SK-N-SH (cell line): ENCODE data around the gene HS1BP3. TPM values are rescaled to one million over a fixed set of nuclear protein-coding genes. Genes with fewer than 3 reads are reported as not detected.

Experiments used
- CTCF ChIA-PET: fragments of 300-600, 350-600 bp; formaldehyde crosslinking; extraction: SDS; loops from one replicate; lab custom pipeline; 2021; lab: Yijun Ruan, JAX
- POLR2A ChIA-PET: fragments of 350-600 bp; sonication (Branson Sonifier 250); formaldehyde crosslinking; extraction: SDS; loops from one replicate; lab custom pipeline; 2020; ENCODE audit warnings: antibody characterized with exemption, inconsistent platforms; lab: Yijun Ruan, JAX
- DNase-seq: peaks from one replicate; pipeline ENCODE4 v3.0.0; 2012
- H2AFZ ChIP-seq: fragments of 200-600 bp; sonication (generic); 2 replicates; pipeline ENCODE4 v1.8.1; 2016; ENCODE audit warnings: antibody characterized with exemption, mild to moderate bottlenecking, low read depth
- H3F3A ChIP-seq: fragments of 200-600 bp; sonication (generic); replicated peaks from 2 replicates; pipeline ENCODE3; 2016; ENCODE audit warnings: antibody characterized with exemption, mild to moderate bottlenecking; ENCODE audit not compliant: insufficient read depth
- H3K27ac ChIP-seq, 2 experiments: fragments of 200-500 bp in 1 of 2; fragments of 200-600 bp in 1 of 2; sonication (Bioruptor generic) in 1 of 2; sonication (generic), shearing (Covaris generic) in 1 of 2; 2 replicates each; pipeline versions ENCODE4 v1.5.1 to v1.6.1; 2014 to 2016; ENCODE audit warnings: low read depth in 2 of 2, inconsistent platforms in 1 of 2, low read length in 1 of 2, mild to moderate bottlenecking in 1 of 2, mixed read lengths in 1 of 2
- H3K27me3 ChIP-seq: fragments of 200-600 bp; sonication (generic), shearing (Covaris generic); 2 replicates; pipeline ENCODE4 v1.6.1; 2016; ENCODE audit warnings: mixed run types; ENCODE audit not compliant: insufficient read depth
- H3K36me3 ChIP-seq, 2 experiments: fragments of 200-500 bp in 1 of 2; fragments of 200-600 bp in 1 of 2; sonication (Bioruptor generic) in 1 of 2; sonication (generic) in 1 of 2; replicated peaks in 1 of 2; 2 replicates each; pipeline versions ENCODE3 to v1.5.1; 2014 to 2016; ENCODE audit warnings: low read length in 1 of 2, mild to moderate bottlenecking in 1 of 2; ENCODE audit not compliant: insufficient read depth in 2 of 2, control insufficient read depth in 1 of 2
- H3K4me1 ChIP-seq, 2 experiments: fragments of 200-500 bp in 1 of 2; fragments of 200-600 bp in 1 of 2; sonication (Bioruptor generic) in 1 of 2; sonication (generic), shearing (Covaris generic) in 1 of 2; 2 replicates each; pipeline versions ENCODE4 v1.5.1 to v1.6.1; 2014 to 2016; ENCODE audit warnings: low read depth in 1 of 2, low read length in 1 of 2, mixed run types in 1 of 2; ENCODE audit not compliant: insufficient read depth in 2 of 2, control insufficient read depth in 1 of 2
- H3K4me2 ChIP-seq: fragments of 200-600 bp; sonication (generic), shearing (Covaris generic); 2 replicates; pipeline ENCODE4 v1.6.1; 2017; ENCODE audit warnings: mixed run types
- H3K4me3 ChIP-seq, 2 experiments: fragments of 200-500 bp in 1 of 2; fragments of 200-600 bp in 1 of 2; sonication (Bioruptor generic) in 1 of 2; sonication (generic), shearing (Covaris generic) in 1 of 2; 2 replicates each; pipeline versions ENCODE4 v1.5.1 to v1.8.1; 2014 to 2016; ENCODE audit warnings: low read depth in 2 of 2, inconsistent platforms in 1 of 2, low read length in 1 of 2, mild to moderate bottlenecking in 1 of 2, mixed read lengths in 1 of 2, moderate library complexity in 1 of 2
- H3K79me2 ChIP-seq: fragments of 200-600 bp; sonication (generic); 2 replicates; pipeline ENCODE4 v1.8.1; 2017; ENCODE audit warnings: mild to moderate bottlenecking; ENCODE audit not compliant: insufficient read depth
- H3K9ac ChIP-seq: fragments of 200-600 bp; sonication (generic); 2 replicates; pipeline ENCODE4 v1.6.1; 2017; ENCODE audit warnings: mixed run types
- H3K9me2 ChIP-seq: fragments of 200-600 bp; sonication (generic); 2 replicates; pipeline ENCODE4 v1.6.1; 2017; ENCODE audit warnings: mixed run types
- H3K9me3 ChIP-seq: fragments of 200-600 bp; sonication (generic); 2 replicates; pipeline ENCODE4 v1.6.1; 2017; ENCODE audit warnings: mixed run types, mild to moderate bottlenecking, moderate library complexity
- H4K20me1 ChIP-seq: fragments of 200-600 bp; sonication (generic); 2 replicates; pipeline ENCODE4 v1.6.1; 2017; ENCODE audit warnings: mild to moderate bottlenecking, mixed run types; ENCODE audit not compliant: insufficient read depth
- CHD2 ChIP-seq: fragments of 150-350 bp; IDR thresholded peaks from 2 replicates; pipeline ENCODE4 v1.6.1; 2018; ENCODE audit warnings: low read length; ENCODE audit not compliant: partially characterized antibody
- ELF1 ChIP-seq: IDR thresholded peaks from 2 replicates; pipeline ENCODE4 v1.4.0; 2012
- EP300 ChIP-seq, 2 experiments: IDR thresholded peaks; 2 replicates each; pipeline versions ENCODE4 v1.4.0 to v1.6.1; 2012; ENCODE audit warnings: borderline replicate concordance in 1 of 2, low read depth in 1 of 2, low read length in 1 of 2
- JUND ChIP-seq: IDR thresholded peaks from 2 replicates; pipeline ENCODE4 v1.4.0; 2012
- MEF2A ChIP-seq: IDR thresholded peaks from 2 replicates; pipeline ENCODE4 v1.4.0; 2012; ENCODE audit warnings: low read depth, borderline replicate concordance
- RAD21 ChIP-seq: IDR thresholded peaks from 2 replicates; pipeline ENCODE4 v1.6.1; 2012; ENCODE audit warnings: mild to moderate bottlenecking, low read length
- SMC3 ChIP-seq: IDR thresholded peaks from 2 replicates; pipeline ENCODE4 v1.6.1; 2012; ENCODE audit warnings: low read depth, low read length, improper control_type of control experiment
- TAF1 ChIP-seq: IDR thresholded peaks from 2 replicates; pipeline ENCODE4 v1.6.1; 2012; ENCODE audit warnings: low read depth, mild to moderate bottlenecking, low read length, moderate library complexity, borderline replicate concordance
- TCF12 ChIP-seq: IDR thresholded peaks from 2 replicates; pipeline ENCODE4 v1.4.0; 2012
- YY1 ChIP-seq: IDR thresholded peaks from 2 replicates; pipeline ENCODE4 v1.4.0; 2012; ENCODE audit warnings: low read depth, mild to moderate bottlenecking
- WGBS: methylation state at CpG from one replicate; pipeline ENCODE4 v1.1.6; 2017; ENCODE audit warnings: low lambda C conversion rate; 5-methylcytosine and 5-hydroxymethylcytosine counted together
- polyA plus RNA-seq, 3 experiments: library from polyadenylated mRNA; depleted of rRNA; stranded (reverse); fragments of >200 nt; gene quantifications; 2 replicates each; pipeline ENCODE4 v1.2.3, GENCODE V29; 2012
- TF ChIP-seq, protein P1 (sequence below): IDR thresholded peaks from 2 replicates; pipeline ENCODE4; 2012
- TF ChIP-seq, protein P2 (sequence below): fragments of 200-600 bp; sonication (generic); IDR thresholded peaks from 2 replicates; pipeline ENCODE4 v1.6.1; 2017; ENCODE audit warnings: antibody characterized with exemption, mild to moderate bottlenecking, moderate library complexity
- TF ChIP-seq, protein P3 (sequence below): IDR thresholded peaks from 2 replicates; pipeline ENCODE4 v1.4.0; 2012; ENCODE audit warnings: low read depth
- TF ChIP-seq, protein P4 (sequence below): fragments of 150-350 bp; IDR thresholded peaks from 2 replicates; pipeline ENCODE4 v1.6.1; 2017; ENCODE audit warnings: antibody characterized with exemption, low read length, low read depth, borderline replicate concordance
- TF ChIP-seq, protein P5 (sequence below): IDR thresholded peaks from 2 replicates; pipeline ENCODE4 v1.4.0; 2012; ENCODE audit warnings: low read depth, borderline replicate concordance

The HS1BP3 gene
- polyA plus RNA-seq, 1 of the 3 experiments (the other 2 are of a cell fraction): 20.1 TPM

DNA sequence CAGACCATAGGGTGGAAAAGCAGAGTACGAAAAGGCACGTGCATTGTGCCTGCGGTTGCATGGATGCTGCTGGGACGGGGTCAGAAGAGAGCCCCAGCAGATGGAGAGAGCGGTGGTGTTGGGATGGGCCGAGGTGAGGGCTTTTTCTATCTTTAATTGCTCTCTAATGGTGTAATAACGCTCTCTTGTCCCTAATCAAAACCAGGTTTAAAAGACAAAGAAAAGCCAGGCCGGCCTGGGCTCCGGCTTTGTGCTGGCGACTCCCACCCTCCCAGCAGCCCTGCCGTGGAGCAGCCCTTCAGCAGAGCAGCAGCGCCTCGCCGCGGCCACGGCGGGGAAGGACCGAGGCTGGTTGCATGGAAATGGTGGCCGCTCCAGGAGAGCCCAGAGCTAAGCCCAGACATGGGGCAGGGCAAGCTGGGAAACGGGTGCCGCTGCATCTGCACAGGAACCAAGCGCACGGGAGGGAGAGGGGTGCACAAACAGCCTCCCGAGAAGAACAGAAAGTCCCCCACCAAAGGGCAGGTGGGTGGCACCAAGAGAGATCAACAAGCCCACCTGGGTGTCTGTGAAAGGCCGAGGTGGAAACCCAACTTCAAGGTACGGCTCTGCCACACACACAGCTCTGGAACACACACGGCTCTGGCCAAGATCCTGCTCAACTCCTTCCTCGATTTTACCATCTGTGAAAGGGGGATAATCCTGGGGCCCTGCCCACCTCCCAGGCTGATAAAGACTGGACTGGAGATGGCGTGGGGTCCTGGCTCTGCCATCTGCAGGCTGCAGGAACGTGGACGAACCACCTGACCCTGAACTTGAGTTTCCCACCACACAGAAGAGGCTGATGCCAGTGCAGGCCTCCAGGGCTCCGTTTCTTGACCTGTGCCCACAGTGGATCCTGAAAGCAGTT is 15.0 kb downstream of the HS1BP3 start:
- H3K4me3 ChIP-seq: peak overlapping the region in 1 of 2 experiments; percentile 27; a peak in 1 of 4 replicates
- WGBS: 34% methylated on average over 30 of the region's 32 CpGs
- DNase-seq: peak; percentile 98
- no peaks in the 10 kb centered on the region for H3K9me2 ChIP-seq
- peak overlapping the region; percentile 56; the same call in 1 of the 2 replicates for H3K4me2 ChIP-seq
- no peaks in the 10 kb centered on the region for H4K20me1 ChIP-seq
- H3K4me1 ChIP-seq: peaks cover 16 to 21% of the 10 kb centered on the region in 2 experiments
- no peak for TF ChIP-seq TAF1
- TF ChIP-seq EP300 (IDR thresholded peaks at IDR 0.05; ENCODE audit: borderline replicate concordance in 1 of 2, low read depth in 1 of 2, low read length in 1 of 2): peak in 1 of 2 experiments; percentile 37; a peak in 2 of 4 replicates
- TF ChIP-seq, protein P1, sequence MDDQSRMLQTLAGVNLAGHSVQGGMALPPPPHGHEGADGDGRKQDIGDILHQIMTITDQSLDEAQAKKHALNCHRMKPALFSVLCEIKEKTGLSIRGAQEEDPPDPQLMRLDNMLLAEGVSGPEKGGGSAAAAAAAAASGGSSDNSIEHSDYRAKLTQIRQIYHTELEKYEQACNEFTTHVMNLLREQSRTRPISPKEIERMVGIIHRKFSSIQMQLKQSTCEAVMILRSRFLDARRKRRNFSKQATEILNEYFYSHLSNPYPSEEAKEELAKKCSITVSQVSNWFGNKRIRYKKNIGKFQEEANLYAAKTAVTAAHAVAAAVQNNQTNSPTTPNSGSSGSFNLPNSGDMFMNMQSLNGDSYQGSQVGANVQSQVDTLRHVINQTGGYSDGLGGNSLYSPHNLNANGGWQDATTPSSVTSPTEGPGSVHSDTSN: no peak
- no peak for TF ChIP-seq ELF1
- TF ChIP-seq, protein P2, sequence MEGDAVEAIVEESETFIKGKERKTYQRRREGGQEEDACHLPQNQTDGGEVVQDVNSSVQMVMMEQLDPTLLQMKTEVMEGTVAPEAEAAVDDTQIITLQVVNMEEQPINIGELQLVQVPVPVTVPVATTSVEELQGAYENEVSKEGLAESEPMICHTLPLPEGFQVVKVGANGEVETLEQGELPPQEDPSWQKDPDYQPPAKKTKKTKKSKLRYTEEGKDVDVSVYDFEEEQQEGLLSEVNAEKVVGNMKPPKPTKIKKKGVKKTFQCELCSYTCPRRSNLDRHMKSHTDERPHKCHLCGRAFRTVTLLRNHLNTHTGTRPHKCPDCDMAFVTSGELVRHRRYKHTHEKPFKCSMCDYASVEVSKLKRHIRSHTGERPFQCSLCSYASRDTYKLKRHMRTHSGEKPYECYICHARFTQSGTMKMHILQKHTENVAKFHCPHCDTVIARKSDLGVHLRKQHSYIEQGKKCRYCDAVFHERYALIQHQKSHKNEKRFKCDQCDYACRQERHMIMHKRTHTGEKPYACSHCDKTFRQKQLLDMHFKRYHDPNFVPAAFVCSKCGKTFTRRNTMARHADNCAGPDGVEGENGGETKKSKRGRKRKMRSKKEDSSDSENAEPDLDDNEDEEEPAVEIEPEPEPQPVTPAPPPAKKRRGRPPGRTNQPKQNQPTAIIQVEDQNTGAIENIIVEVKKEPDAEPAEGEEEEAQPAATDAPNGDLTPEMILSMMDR: peak; percentile 98
- TF ChIP-seq, protein P3, sequence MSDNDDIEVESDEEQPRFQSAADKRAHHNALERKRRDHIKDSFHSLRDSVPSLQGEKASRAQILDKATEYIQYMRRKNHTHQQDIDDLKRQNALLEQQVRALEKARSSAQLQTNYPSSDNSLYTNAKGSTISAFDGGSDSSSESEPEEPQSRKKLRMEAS: 0 out of 2 replicates have a peak, but pooled peaks have one; percentile 38
- 0 out of 2 replicates have a peak, but pooled peaks have one; percentile 51 for TF ChIP-seq YY1
- TF ChIP-seq RAD21: peak; percentile 100
- no peak for TF ChIP-seq JUND
- TF ChIP-seq, protein P4, sequence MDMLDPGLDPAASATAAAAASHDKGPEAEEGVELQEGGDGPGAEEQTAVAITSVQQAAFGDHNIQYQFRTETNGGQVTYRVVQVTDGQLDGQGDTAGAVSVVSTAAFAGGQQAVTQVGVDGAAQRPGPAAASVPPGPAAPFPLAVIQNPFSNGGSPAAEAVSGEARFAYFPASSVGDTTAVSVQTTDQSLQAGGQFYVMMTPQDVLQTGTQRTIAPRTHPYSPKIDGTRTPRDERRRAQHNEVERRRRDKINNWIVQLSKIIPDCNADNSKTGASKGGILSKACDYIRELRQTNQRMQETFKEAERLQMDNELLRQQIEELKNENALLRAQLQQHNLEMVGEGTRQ: no peak
- TF ChIP-seq, protein P5, sequence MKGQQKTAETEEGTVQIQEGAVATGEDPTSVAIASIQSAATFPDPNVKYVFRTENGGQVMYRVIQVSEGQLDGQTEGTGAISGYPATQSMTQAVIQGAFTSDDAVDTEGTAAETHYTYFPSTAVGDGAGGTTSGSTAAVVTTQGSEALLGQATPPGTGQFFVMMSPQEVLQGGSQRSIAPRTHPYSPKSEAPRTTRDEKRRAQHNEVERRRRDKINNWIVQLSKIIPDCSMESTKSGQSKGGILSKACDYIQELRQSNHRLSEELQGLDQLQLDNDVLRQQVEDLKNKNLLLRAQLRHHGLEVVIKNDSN: no peak
- TF ChIP-seq MEF2A: no peak
- TF ChIP-seq CHD2: peak; percentile 33
- TF ChIP-seq SMC3: peak; percentile 100
- peak; percentile 70 for TF ChIP-seq TCF12
- no peaks in the 10 kb centered on the region for H3K27me3 ChIP-seq
- ChIA-PET POLR2A (interaction anchor here (0.6 to 4.8 kb wide), 4 partner anchors 37 to 291 kb away, joined by 4 to 90 read pairs (median 6); partner anchors contain the start of gene RHOB), CTCF (interaction anchor here (0.6 to 10.9 kb wide), 54 partner anchors 11 to 763 kb away, joined by 3 to 178 read pairs (median 4); partner anchors contain the start of genes HS1BP3 and RHOB)
- H3K36me3 ChIP-seq: peaks cover 0 to 9% of the 10 kb centered on the region in 2 experiments
- H2AFZ ChIP-seq: peak overlapping the region; percentile 67; the same call in 1 of the 2 replicates
- peak overlapping the region; percentile 39; the same call in 1 of the 2 replicates for H3K9ac ChIP-seq
- H3K79me2 ChIP-seq: no peaks in the 10 kb centered on the region
- peak overlapping the region; percentile 9 to 72; a peak in 3 of 4 replicates for H3K27ac ChIP-seq
- no peaks in the 10 kb centered on the region for H3K9me3 ChIP-seq
- no peaks in the 10 kb centered on the region for H3F3A ChIP-seq
